Stromal cell of bone marrow (primary cell): Measurements from ENCODE around the gene DNAJC25.

Experiments used
- DNase-seq: peaks from one replicate; pipeline ENCODE4 v3.0.0-alpha.2; 2012; ENCODE audit warnings: low read depth

DNAJC25 gene

DNA sequence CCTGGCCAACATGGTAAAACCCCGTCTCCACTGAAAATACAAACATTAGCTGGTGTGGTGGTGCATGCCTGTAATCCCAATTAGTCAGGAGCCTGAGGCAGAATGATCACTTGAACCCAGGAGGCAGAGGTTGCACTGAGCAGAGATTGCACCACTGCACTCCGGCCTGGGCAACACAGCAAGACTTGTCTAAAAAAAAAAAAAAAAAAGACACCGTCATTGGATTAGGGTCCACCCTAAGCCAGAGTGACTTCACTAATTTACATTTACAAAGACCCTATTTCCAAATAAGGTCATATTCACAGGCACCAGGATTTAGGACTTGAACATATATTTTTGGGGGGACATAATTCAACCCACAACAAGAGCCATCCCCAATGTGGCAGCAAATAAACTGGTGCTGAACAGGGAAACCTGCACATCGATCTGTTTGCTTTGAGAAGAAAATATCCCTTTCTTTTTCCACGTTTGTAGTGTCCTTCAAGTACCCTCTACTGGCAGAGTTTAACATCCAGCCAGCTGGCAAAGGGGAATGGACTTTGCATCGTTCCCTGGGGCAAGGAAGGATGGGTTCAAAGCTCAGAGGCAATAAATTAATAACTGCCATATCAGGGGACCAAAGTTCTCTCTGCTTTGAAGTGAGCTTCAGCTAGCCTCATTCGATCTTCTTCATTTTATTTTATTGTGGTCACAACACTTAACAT, 3.7 kb upstream of the DNAJC25 start:
- no peak for DNase-seq

DNA sequence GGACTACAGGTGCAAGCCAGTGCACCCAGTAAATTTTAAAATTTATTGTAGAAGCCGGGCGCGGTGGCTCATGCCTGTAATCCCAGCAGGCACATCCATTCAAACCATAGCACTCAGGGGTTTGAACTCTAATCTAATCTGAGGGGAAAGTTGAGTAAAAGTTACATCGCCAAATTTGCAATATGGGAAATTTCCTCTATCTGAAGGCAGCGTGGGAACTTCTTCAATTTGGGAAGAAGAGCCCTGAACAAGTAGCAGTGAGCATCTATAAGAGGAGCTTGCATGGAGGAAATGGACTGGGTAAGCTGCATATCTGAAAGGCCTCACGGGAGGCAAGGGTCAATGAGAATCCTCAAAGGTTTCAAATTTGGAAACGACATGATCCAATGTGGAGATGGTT, 2.7 kb upstream of the DNAJC25 start:
- DNase-seq: no peak

DNA sequence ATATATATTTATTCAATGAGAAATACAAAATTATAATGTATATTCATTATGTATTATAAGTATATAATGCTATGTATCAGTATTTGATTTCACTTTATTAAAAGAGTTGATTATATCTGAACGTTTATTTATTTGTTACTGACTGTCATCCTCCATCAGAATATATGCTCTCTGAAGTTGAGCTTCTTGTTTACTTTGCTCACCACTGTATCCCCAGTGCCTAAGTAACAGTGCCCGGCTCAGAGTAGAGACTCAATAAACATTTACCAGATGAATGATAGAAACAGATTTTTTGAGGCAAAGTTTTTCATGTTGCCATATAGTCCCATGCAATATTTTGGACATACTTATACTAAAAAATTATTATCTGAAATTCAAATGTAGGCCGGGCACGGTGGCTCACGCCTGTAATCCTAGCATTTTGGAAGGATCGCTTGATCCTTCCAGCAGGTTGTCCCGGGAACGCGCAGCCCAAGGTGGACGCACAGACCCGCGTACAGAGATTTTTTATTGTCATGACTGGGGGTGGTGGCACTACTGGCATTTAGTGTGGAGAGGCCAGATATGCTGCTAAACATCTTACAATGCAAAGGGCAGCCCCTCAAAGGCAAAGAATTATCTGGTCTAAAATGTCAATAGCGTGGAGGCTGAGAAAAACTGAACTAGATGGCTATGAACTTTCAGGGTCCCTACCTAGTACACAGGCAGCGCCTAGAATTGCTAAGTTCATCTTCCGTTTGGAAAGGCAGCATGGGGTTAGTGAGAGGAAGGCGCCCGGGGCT, 761 bp upstream of the DNAJC25 start:
- DNase-seq: no peak

DNA sequence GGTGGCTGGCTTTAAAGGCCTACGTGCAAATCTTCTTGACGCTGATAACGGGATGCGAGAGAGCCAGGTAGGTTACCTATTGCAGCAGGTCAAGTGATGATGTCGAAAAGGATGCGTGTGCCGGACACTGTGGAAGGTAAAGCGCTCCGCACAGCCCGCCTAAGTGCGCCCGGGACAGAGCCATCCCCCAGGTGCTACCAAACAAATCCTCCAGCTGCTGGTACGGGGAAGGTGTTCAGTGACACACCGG, 245 bp upstream of the DNAJC25 start:
- no peak for DNase-seq

DNA sequence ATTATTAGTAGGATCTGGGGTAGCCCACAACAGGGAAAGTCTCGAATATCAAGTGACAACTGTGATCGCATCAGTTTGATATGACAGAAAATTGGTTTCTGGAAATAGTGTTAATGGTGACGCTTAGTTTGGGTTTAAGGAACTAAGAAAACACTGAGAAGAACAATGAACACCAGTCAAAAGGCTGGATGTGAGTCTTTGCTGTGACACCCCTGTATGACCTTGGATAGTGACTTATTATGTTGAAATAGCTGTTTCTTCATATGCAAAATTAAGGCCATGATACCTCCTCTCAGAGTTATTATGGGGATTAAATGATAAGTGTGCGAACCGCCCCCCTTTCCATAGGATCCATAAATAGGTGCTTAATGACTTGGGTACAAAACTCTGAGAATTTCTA, 926 bp downstream of the DNAJC25 start:
- no peak for DNase-seq

DNA sequence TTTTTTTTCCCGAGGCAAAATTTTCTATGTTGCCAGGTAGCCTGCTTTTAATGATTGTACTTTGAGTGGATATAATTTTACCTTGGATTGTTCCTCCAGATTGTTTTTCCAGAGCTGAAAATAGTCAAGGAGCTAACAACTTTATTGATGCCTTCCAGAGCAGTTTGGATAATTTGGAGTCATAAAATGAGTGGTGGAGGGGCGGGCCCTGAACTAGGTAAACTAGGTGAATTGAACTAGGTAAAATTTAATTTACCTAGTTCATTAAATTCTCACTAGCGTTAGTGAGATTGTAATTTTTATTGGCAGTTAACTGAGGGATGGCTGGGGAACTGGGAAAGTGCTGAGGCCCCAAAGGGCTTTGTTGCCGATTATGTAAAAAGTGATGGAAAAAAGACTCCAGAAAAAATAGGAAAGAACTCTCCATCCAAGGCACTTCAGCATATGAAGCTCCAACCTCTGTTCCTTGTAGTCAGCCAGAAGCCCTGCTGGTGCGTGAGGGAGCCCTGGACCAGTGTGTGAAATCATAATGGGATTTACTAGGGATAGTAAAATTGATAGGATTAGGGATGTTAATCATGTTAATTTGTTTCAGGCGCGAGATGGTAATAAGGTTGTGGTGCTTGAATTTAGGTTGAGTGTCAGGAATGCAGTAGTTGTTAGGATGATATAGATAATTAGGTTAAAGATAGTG, 1.7 kb downstream of the DNAJC25 start:
- DNase-seq: no peak

GRCh38 chr9:111633389-111633736, 2.2 kb downstream of the DNAJC25 start:
- DNase-seq: no peak

DNA sequence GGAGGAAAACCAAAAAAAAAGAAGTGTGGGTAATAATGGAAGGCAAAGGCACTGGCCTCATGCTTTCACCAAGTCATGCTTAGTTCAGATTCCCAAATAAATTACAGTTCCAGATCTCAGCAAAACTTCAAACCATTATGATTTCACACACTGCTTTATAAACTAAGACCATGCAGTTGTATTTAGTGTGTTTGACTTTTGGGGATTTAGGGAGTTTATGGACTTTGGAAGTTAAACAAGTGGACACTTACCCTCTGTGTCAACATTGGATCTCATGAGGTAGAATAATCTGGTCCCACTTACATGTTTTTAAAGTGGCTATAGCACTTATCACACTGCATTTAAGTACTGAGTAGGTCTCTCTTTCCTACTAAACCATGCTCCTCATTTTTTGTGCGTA, 3.7 kb downstream of the DNAJC25 start:
- no peak for DNase-seq

- DNase-seq: no peak
These were observed 6.4 kb downstream of the DNAJC25 start for GRCh38 chr9:111637421-111637950.

DNA sequence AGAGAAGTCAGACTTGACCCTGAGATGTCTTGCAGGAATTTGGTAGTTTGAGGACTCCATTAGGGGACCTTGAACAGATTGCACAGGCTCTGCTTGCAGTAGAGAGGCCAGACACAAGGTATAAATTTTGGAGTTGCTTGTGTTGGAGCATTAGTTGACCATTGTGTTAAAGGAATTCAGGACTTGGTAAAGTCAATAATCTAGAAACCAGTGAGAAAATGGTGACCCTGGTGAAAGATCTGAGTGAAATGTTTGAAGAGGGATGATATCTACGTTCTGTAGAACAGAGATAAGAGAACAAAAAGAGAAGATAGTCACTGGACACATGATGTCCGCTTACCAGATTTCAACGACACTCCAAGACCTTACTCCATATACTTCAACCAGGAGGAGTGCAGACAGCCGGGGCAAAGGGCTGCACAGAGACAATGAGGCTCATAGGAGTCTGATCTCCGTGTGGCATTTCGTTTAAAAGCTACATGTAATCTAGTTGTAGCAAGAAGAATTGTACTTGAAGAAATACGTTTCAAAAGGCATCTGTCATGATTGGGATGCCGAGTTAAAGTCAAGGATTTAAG, 13.2 kb downstream of the DNAJC25 start:
- no peak for DNase-seq

GRCh38 chr9:111645806-111646205, 14.7 kb downstream of the DNAJC25 start:
- DNase-seq: no peak

DNA sequence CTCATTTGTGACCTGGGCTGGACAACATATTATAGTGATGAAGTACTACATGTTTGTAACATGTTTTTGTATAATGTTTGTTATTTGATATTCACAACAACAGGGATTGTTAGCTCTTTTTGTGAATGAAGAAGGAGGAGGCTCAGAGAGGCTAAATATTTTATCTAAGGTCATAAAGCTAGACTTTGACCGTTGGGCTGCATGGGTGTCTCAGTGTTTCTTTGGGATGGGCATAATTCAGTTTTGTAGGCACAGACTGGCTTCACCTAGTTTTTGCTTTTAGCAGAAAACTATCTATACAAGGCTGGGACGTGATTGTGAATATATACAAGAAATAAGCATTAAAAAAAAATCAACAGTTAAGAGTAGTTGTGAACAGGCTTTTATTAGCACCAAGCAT, 15.3 kb downstream of the DNAJC25 start:
- no peak for DNase-seq

DNA sequence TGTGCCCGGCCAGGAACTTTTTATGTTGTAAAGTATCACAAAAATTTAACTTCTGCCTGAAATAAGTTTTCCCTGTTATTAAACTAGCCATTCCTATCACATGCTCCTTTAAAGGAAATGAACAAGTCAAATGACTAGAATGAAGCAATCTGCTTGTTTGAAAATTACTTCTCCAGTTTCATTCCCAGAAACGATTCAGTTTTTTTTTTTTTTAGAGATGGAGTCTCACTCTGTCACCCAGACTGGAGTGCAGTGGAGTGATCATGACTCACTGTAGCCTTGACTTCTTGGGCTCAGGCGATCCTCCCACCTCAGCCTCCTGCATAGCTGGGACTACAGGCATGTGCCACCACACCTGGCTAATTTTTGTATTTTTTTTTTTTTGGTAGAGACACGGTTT, 16.9 kb downstream of the DNAJC25 start:
- DNase-seq: peak; percentile 21

- DNase-seq: no peak
These were observed 17.9 kb downstream of the DNAJC25 start for GRCh38 chr9:111649016-111649415.

DNA sequence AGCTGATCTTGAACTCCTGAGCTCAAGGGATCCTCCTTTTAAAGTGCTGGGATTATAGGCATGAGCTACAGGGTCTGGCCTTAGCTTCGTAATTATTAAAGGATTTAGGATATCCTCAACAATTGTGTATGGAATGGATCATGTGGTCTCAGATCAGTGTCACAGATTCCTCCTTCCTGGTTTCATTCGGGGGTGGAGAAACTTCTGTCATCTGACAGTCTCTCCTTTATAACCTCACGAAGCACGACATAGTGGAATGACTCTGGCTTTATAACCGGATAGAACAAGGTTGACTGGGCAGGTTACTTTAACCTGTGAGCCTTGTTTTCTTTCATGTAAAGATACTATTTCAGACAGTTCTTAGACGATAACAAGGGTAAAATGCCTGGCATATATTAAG, 25.9 kb downstream of the DNAJC25 start:
- DNase-seq: no peak

DNA sequence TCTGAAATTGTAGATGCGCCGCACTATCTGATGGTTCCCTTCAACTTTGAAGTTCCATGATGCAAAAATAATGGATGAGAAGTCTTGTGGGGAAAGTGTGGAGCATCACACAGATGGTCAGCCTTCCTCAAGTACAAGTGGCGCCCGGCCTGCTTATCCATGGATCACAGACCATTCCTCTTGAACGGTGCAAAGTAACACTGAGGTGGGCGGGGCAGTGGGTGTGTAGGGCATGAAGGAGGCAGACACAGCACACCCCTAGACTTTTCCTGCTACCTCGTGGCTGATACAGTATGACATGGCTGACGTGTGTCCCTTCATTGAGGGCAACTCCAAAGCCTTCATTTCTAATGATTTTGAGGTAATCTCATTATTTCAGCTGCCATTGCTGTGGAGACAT, 27.8 kb downstream of the DNAJC25 start:
- DNase-seq: no peak

GRCh38 chr9:111659691-111660090, 28.6 kb downstream of the DNAJC25 start:
- DNase-seq: no peak

- DNase-seq: peak; percentile 30
These were observed 30.1 kb downstream of the DNAJC25 start, which contains the start of gene GNG10 for GRCh38 chr9:111661150-111661801. Gene GNG10 (plus strand): TSS chr9:111661605. CDS start chr9:111661635, 30 bp downstream.

GRCh38 chr9:111661802-111662521, 30.8 kb downstream of the DNAJC25 start:
- no peak for DNase-seq

- no peak for DNase-seq
These were observed 31.6 kb downstream of the DNAJC25 start for GRCh38 chr9:111662576-111663300.

GRCh38 chr9:111663301-111663823, 32.2 kb downstream of the DNAJC25 start:
- no peak for DNase-seq
